ENCODE measurements around the gene LAMP2. TPM values are rescaled to one million over a fixed set of nuclear protein-coding genes. Genes with fewer than 3 reads are reported as not detected.
"Not testable (repeated sequence)": the region's sequence is repeated elsewhere in the genome, so short reads cannot be mapped to it uniquely, and the experiment has no call there.

LAMP2 gene
- polyA plus RNA-seq, 1 donor = 118 TPM

GRCh38 chrX:120485638-120486520, 16.8 kb upstream of the LAMP2 start:
- Histone ChIP-seq H3K9me3 (ENCODE audit: control insufficient read depth, low read depth, low read length) (no peaks in the 10 kb centered on the region), H3K4me1 (ENCODE audit: control insufficient read depth, insufficient read depth, low read length) (peaks cover 3% of the 10 kb centered on the region), H3K4me3 (ENCODE audit: low read length) (peak overlapping the region; percentile 60), H3K36me3 (ENCODE audit: control insufficient read depth, insufficient read depth, low read length) (no peaks in the 10 kb centered on the region), H3K27ac (ENCODE audit: low read length) (peak overlapping the region; percentile 95), H3K27me3 (ENCODE audit: control insufficient read depth, insufficient read depth, low read length) (no peaks in the 10 kb centered on the region)
- 0% methylated on average over 2 of the region's 39 CpGs for WGBS (ENCODE audit: insufficient coverage, low lambda C conversion rate)
- DNase-seq = peak; percentile 67 to 86

GRCh38 chrX:120485315-120485637, 16.2 kb upstream of the LAMP2 start:
- Histone ChIP-seq H3K4me1 (ENCODE audit: control insufficient read depth, insufficient read depth, low read length) (peaks cover 3% of the 10 kb centered on the region), H3K36me3 (ENCODE audit: control insufficient read depth, insufficient read depth, low read length) (no peaks in the 10 kb centered on the region), H3K27ac (ENCODE audit: low read length) (peak overlapping the region; percentile 95), H3K27me3 (ENCODE audit: control insufficient read depth, insufficient read depth, low read length) (no peaks in the 10 kb centered on the region), H3K9me3 (ENCODE audit: control insufficient read depth, low read depth, low read length) (no peaks in the 10 kb centered on the region), H3K4me3 (ENCODE audit: low read length) (peak overlapping the region; percentile 60)
- no peak for DNase-seq
- WGBS (ENCODE audit: insufficient coverage, low lambda C conversion rate) = no CpG with 5 or more reads among the region's 3 CpGs

- Histone ChIP-seq H3K9me3 (ENCODE audit: control insufficient read depth, low read depth, low read length) (no peaks in the 10 kb centered on the region), H3K36me3 (ENCODE audit: control insufficient read depth, insufficient read depth, low read length) (no peaks in the 10 kb centered on the region), H3K27me3 (ENCODE audit: control insufficient read depth, insufficient read depth, low read length) (no peaks in the 10 kb centered on the region), H3K27ac (ENCODE audit: low read length) (no peak overlapping the region), H3K4me3 (ENCODE audit: low read length) (no peak overlapping the region), H3K4me1 (ENCODE audit: control insufficient read depth, insufficient read depth, low read length) (no peaks in the 10 kb centered on the region)
- whole genome bisulfite sequencing (ENCODE audit: insufficient coverage, low lambda C conversion rate) = no CpG with 5 or more reads among the region's 3 CpGs
- DNase-seq = no peak
Measured at GRCh38 chrX:120477453-120477852, 8.4 kb upstream of the LAMP2 start.

- no peaks in the 10 kb centered on the region for H3K9me3 ChIP-seq (ENCODE audit: control insufficient read depth, low read depth, low read length)
- no peaks in the 10 kb centered on the region for H3K4me1 ChIP-seq (ENCODE audit: control insufficient read depth, insufficient read depth, low read length)
- H3K27me3 ChIP-seq (ENCODE audit: control insufficient read depth, insufficient read depth, low read length) = no peaks in the 10 kb centered on the region
- no peak overlapping the region for H3K4me3 ChIP-seq (ENCODE audit: low read length)
- H3K36me3 ChIP-seq (ENCODE audit: control insufficient read depth, insufficient read depth, low read length) = no peaks in the 10 kb centered on the region
- no peak for DNase-seq
- H3K27ac ChIP-seq (ENCODE audit: low read length) = no peak overlapping the region
- WGBS (ENCODE audit: insufficient coverage, low lambda C conversion rate) = no CpG with 5 or more reads among the region's 2 CpGs
Measured at GRCh38 chrX:120476714-120477113, 7.6 kb upstream of the LAMP2 start.

- no CpG with 5 or more reads among the region's 1 CpG for WGBS (ENCODE audit: insufficient coverage, low lambda C conversion rate)
- not testable (repeated sequence) for H3K4me1 ChIP-seq (ENCODE audit: control insufficient read depth, insufficient read depth, low read length); H3K9me3 ChIP-seq (ENCODE audit: control insufficient read depth, low read depth, low read length); H3K4me3 ChIP-seq (ENCODE audit: low read length); DNase-seq; H3K27me3 ChIP-seq (ENCODE audit: control insufficient read depth, insufficient read depth, low read length); H3K27ac ChIP-seq (ENCODE audit: low read length); H3K36me3 ChIP-seq (ENCODE audit: control insufficient read depth, insufficient read depth, low read length)
Measured at GRCh38 chrX:120475447-120475846, 6.4 kb upstream of the LAMP2 start.

GRCh38 chrX:120474085-120474484, 5.0 kb upstream of the LAMP2 start:
- Histone ChIP-seq H3K36me3 (ENCODE audit: control insufficient read depth, insufficient read depth, low read length) (no peaks in the 10 kb centered on the region), H3K4me3 (ENCODE audit: low read length) (no peak overlapping the region), H3K27me3 (ENCODE audit: control insufficient read depth, insufficient read depth, low read length) (no peaks in the 10 kb centered on the region), H3K4me1 (ENCODE audit: control insufficient read depth, insufficient read depth, low read length) (no peaks in the 10 kb centered on the region), H3K27ac (ENCODE audit: low read length) (no peak overlapping the region), H3K9me3 (ENCODE audit: control insufficient read depth, low read depth, low read length) (no peaks in the 10 kb centered on the region)
- no peak for DNase-seq
- no CpG with 5 or more reads among the region's 3 CpGs for WGBS (ENCODE audit: insufficient coverage, low lambda C conversion rate)

GRCh38 chrX:120469657-120470056, 561 bp upstream of the LAMP2 start:
- H3K27me3 ChIP-seq (ENCODE audit: control insufficient read depth, insufficient read depth, low read length); H3K27ac ChIP-seq (ENCODE audit: low read length); DNase-seq; H3K36me3 ChIP-seq (ENCODE audit: control insufficient read depth, insufficient read depth, low read length); H3K9me3 ChIP-seq (ENCODE audit: control insufficient read depth, low read depth, low read length); H3K4me1 ChIP-seq (ENCODE audit: control insufficient read depth, insufficient read depth, low read length); H3K4me3 ChIP-seq (ENCODE audit: low read length): not testable (repeated sequence)
- no CpG with 5 or more reads among the region's 5 CpGs for WGBS (ENCODE audit: insufficient coverage, low lambda C conversion rate)

GRCh38 chrX:120468479-120468824, 644 bp downstream of the LAMP2 start:
- peak overlapping the region; percentile 94 for H3K27ac ChIP-seq (ENCODE audit: low read length)
- no peaks in the 10 kb centered on the region for H3K9me3 ChIP-seq (ENCODE audit: control insufficient read depth, low read depth, low read length)
- no peaks in the 10 kb centered on the region for H3K27me3 ChIP-seq (ENCODE audit: control insufficient read depth, insufficient read depth, low read length)
- WGBS (ENCODE audit: insufficient coverage, low lambda C conversion rate) = no CpG with 5 or more reads among the region's 2 CpGs
- H3K36me3 ChIP-seq (ENCODE audit: control insufficient read depth, insufficient read depth, low read length) = no peaks in the 10 kb centered on the region
- no peak for DNase-seq
- no peaks in the 10 kb centered on the region for H3K4me1 ChIP-seq (ENCODE audit: control insufficient read depth, insufficient read depth, low read length)
- peak overlapping the region; percentile 78 for H3K4me3 ChIP-seq (ENCODE audit: low read length)

- Histone ChIP-seq H3K36me3 (ENCODE audit: control insufficient read depth, insufficient read depth, low read length) (no peaks in the 10 kb centered on the region), H3K27me3 (ENCODE audit: control insufficient read depth, insufficient read depth, low read length) (no peaks in the 10 kb centered on the region), H3K9me3 (ENCODE audit: control insufficient read depth, low read depth, low read length) (no peaks in the 10 kb centered on the region), H3K27ac (ENCODE audit: low read length) (no peak overlapping the region), H3K4me3 (ENCODE audit: low read length) (peak overlapping the region; percentile 78), H3K4me1 (ENCODE audit: control insufficient read depth, insufficient read depth, low read length) (no peaks in the 10 kb centered on the region)
- DNase-seq = no peak
- WGBS (ENCODE audit: insufficient coverage, low lambda C conversion rate) = no CpG with 5 or more reads among the region's 4 CpGs
Measured at GRCh38 chrX:120468071-120468470, 1.0 kb downstream of the LAMP2 start.

- no peak overlapping the region for H3K27ac ChIP-seq (ENCODE audit: low read length)
- no peaks in the 10 kb centered on the region for H3K4me1 ChIP-seq (ENCODE audit: control insufficient read depth, insufficient read depth, low read length)
- H3K9me3 ChIP-seq (ENCODE audit: control insufficient read depth, low read depth, low read length) = no peaks in the 10 kb centered on the region
- DNase-seq = no peak
- H3K36me3 ChIP-seq (ENCODE audit: control insufficient read depth, insufficient read depth, low read length) = no peaks in the 10 kb centered on the region
- H3K27me3 ChIP-seq (ENCODE audit: control insufficient read depth, insufficient read depth, low read length) = no peaks in the 10 kb centered on the region
- H3K4me3 ChIP-seq (ENCODE audit: low read length) = no peak overlapping the region
- no CpG with 5 or more reads among the region's 4 CpGs for WGBS (ENCODE audit: insufficient coverage, low lambda C conversion rate)
Measured at GRCh38 chrX:120464411-120464810, 4.7 kb downstream of the LAMP2 start.

GRCh38 chrX:120463241-120463640, 5.9 kb downstream of the LAMP2 start:
- H3K27me3 ChIP-seq (ENCODE audit: control insufficient read depth, insufficient read depth, low read length) = no peaks in the 10 kb centered on the region

More at GRCh38 chrX:120463241-120463640, 5.9 kb downstream of the LAMP2 start:
- Histone ChIP-seq H3K4me3 (ENCODE audit: low read length) (no peak overlapping the region), H3K36me3 (ENCODE audit: control insufficient read depth, insufficient read depth, low read length) (no peaks in the 10 kb centered on the region), H3K4me1 (ENCODE audit: control insufficient read depth, insufficient read depth, low read length) (no peaks in the 10 kb centered on the region), H3K27ac (ENCODE audit: low read length) (no peak overlapping the region), H3K9me3 (ENCODE audit: control insufficient read depth, low read depth, low read length) (no peaks in the 10 kb centered on the region)
- DNase-seq = peak in 1 of 2 donors; percentile 2
- WGBS (ENCODE audit: insufficient coverage, low lambda C conversion rate) = no CpG with 5 or more reads among the region's 1 CpG

Data from large intestine (tissue), 3 donors.